Raji (cell line): ENCODE results near the gene TRPM5.

Experiments
- POLR2A ChIP-seq: IDR thresholded peaks from 2 replicates; pipeline ENCODE4 v1.6.1; 2011; ENCODE audit warnings: low read depth, low read length, control low read depth; ENCODE audit not compliant: insufficient read depth

The TRPM5 gene

DNA sequence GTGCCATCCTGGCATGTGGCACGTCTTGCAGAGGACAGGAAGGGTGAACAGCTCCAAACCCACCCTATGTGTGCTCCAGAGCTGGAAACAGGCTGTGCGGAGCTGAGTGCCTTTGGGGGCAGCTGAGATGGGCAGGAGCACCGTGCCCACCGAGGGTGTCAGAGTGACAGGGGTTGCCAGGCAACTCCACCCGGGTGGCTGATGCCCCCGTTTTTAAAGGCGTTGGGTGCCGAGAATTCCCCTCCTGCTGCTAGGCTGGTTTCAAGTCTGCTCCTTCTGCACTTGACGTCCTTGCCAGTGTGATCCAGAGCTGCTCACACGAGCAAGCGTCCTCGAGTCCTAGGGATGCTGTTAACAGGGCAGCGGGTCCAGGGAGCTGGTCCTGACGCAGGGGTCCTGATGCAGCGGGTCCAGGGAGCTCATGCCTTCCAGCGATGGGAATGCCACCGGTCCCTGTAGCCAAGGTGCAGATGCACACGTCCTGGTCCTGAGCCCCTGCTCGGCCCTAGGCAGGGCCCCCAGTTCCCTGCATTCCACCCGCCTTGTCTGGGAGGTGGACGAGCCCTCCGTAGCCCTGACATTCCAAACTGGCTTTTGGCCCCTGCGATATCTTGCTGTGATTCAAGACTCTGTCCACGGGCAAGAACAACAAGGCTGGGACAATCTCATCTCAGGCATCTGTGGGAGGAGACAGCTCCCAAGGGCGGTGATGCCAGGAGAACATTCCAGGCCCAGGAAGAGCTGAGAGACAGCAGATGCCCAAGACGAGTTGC is 5.4 kb upstream of the TRPM5 start:
- TF ChIP-seq POLR2A, result no peak

DNA sequence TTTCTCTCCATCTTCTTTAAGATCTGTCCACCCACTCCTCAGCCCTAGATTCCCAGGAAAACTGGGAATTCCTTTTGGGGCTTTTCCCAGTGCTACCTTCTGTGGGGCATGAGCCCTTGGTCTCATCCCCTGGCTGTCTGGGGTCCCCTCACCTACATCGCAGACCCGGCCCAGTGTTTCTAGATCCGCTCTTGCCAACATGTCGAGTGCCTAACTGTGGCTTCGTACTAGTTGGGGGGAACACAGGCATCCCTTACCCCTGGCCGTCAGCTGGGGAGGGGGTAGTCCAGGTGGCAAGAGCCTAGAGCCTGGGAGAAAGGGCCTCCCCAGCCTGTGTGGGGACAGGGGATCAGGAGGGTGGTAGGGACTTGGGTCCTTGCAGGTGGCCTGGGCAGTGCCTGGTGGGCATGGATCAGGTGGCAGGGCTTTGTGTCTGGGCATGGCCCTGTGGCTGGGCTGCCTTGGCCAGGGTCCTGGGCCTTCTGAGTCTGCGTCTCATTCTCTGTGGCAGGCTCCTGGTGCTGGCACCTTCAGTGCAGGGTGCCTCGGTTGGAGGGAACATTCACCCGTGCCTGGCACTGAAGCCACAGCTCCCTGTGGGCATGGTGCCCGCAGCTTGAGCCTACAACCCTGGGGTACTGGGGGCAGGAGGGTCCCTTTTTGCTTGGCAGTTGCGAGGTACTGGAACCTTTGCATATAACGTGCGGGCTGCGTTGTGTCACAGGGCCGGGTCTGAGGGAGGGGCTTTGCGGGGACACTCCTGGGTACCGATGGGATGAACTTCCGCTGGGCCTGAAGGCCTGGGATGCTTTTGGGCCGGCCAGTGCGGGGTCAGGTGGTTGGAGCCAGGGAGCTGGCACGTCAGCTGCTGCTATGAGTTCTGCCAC is 4.6 kb upstream of the TRPM5 start:
- TF ChIP-seq POLR2A, result no peak

DNA sequence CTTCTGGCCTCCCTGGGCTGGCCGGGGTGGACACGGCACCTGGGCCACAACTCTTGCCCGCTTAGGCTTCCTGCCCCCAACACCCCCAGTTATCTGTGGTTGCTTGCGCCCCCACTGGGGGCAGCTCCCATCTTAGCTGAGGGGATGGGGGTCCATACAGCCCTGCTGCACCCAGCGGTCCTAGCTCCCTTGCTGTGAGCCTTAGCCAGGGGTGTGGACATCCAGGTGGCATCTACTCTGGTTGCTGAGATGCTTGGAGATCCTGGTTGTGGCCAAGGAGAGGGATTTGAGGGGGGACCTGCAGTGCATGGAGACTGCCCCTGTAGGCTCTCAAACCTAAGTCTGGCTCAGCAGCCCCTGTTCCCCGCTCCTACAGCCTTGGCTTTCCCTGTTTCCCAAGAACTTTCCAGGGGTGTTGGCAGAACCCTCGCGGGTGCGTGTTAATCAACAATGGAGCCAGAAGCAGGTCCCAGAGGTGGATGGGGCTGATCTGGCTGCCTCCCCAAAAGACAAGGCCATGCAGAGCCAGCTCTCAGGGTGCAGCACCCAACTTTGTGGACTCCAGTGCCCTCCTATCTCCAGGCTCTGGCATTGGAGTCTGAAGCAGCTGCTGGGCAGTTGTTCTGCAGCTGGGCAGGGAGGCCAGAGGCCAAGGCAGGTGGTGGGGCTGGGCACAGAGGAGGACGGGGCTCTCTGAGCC is 3.8 kb upstream of the TRPM5 start:
- no peak for TF ChIP-seq POLR2A

DNA sequence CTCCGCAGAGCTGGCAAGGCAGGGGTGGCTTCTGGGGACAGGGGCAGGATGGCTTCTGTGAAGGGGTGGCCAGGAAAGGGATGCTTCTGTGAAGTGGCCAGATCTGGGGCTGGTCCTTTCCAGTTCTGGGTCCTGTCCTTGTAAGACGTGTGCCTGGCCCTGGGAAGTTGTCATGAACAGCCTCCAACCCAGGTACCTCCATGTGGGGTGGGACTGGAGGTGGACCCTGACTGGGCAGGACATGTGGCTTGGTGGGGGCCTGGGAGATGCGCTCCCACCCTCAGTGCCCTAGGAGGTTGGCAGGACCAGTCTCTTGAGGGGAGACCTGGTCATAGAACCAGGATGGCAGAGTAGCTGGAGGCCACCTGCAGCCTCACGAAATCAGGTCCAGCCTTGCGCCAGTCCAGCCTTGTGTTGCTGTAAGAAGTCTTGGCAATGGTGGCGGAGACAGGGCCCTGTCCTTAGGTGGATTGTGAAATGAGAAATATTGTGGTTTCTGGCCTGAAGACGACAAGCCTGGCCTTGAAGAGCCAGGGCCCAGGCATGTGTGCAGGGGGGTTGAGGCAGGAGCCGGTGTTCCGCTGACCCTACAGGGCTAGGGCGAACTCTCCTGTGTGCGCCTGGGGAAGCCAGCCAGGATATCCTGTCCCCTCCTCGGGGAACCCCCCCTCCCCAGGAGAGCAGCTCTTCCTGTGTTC is 3.1 kb upstream of the TRPM5 start:
- no peak for TF ChIP-seq POLR2A

- TF ChIP-seq POLR2A, result no peak
Measured at GRCh38 chr11:2446590-2447252, 2.4 kb upstream of the TRPM5 start.

DNA sequence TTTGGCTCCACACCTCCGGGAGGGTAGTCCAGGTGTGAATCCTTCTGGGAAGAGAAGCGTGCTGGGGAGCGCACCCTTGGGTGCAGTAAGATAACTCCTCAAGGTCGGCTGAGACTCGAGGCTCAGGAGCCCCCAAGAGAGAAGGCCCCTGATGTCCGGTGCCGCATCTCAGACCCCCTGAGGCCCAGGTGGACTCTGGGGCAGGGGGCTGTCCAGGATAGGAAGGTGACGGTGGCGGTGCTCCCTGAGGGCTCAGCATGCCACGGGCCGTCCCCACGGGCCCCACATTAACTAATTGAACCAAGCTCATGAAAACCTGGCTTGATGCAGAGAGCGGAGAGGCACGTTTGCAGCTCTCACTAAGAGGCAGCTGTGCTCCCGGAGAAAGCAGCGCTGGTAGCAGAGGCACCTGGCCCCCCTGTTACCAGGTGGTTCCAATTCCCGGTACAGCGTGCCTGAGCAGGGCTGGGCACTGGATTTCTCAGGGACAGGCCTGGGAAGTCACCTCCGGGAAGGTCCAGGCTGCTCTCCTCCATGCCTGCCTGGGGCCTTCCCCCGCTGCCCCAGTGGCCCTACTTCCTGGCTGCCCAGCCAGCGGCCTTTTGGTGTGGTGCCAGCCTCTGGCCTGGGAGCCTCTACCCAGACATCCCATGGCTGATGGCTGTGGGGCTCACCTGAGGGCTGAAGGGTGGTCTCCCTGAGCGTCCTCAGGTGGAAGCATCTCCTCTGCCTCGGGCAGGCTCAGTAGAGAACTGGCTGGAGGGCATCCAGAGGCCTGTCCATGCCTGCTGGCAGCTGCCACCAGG is 1.6 kb upstream of the TRPM5 start:
- TF ChIP-seq POLR2A, result no peak

DNA sequence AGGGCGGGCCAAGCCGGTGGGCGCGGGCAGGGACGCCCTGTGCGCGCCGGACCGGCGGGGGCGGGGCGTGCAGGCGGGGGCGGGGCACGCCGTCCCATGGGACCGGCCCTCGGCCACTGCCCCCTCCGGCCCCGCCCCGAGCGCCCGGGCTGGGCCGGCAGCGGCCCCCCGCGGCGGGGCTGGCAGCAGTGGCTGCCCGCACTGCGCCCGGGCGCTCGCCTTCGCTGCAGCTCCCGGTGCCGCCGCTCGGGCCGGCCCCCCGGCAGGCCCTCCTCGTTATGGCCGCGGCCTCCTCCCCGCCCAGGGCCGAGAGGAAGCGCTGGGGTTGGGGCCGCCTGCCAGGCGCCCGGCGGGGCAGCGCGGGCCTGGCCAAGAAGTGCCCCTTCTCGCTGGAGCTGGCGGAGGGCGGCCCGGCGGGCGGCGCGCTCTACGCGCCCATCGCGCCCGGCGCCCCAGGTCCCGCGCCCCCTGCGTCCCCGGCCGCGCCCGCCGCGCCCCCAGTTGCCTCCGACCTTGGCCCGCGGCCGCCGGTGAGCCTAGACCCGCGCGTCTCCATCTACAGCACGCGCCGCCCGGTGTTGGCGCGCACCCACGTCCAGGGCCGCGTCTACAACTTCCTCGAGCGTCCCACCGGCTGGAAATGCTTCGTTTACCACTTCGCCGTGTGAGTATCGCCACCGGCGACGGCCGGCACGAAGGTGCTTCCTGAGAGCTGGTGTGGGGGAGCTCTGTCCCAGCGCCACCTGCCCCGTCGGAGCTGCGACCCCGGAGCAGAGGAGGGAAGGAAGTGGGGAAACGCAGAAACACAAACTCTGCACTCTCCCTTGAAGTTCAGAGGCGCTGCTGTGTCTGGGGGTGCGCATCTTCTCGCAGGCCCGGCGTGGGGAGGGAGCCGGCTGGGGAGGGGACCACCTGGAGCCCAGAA is 769 bp upstream of the TRPM5 start, which contains the start of gene KCNQ1:
Gene KCNQ1, plus strand, starts transcription at position 188 of the 925 bp plus-strand sequence. Its CDS starts 91 bp downstream, at position 279.
- no peak for TF ChIP-seq POLR2A

DNA sequence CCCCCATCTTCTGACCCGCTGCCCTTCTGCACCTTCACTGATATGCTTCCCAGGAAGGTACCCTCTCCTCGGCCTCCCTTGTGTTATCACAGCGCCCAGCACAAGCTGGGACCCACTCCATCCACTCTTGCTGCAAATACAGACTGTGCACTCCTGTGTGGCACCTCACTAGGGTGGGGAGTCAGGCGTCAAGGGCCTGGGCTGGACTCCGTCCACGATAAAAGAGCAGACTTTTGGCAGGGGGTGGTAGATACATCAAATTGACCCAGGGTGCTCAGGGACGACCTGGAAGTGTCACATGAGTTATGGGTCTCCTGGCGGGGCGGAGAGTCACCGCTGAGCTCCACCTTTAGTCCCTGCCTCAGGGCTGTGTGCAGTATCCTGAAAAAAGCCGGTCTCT is 908 bp downstream of the TRPM5 start:
- no peak for TF ChIP-seq POLR2A

GRCh38 chr11:2442589-2442988 is 1.7 kb downstream of the TRPM5 start:
- TF ChIP-seq POLR2A, result no peak

DNA sequence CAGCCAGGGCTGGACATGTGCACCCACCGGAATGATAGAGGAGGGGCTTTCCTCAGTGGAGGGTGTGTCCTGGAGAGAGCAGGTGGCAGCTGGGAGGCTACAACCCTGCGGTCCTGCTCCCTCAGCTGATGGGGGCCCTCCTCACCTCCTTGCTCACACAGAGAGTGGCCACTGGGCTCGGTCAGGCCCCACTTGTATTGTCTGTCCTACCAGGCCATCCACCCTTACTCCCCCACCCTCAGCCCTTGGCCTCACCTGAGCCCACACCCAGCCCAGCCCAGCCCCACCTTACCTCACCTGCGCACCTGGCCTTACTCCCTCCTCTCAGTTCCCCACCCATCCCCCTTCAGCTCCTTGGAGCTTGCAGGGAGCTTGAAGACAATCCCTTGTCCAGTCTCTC is 3.1 kb downstream of the TRPM5 start:
- TF ChIP-seq POLR2A, result no peak

DNA sequence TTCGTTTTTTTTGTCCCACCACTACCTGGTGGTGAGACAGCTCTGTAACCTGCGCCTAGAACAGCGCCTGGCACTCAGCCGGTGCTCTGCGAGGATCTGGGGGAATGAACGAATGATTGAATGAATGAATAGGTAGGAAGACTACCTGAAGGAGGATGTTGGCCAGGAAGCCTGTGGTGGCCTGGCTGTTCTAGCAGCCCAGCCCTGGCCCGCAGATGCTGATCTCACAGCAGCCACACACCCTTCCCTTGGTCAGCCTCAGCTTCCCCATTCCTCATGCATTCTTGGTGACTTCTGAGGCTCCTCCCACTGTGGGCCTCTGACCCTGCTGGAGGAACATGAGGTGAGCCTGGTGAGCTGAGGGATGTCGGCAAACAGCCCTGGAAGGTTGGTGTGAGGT is 3.7 kb downstream of the TRPM5 start:
- no peak for TF ChIP-seq POLR2A

- no peak for TF ChIP-seq POLR2A
Measured at GRCh38 chr11:2439820-2440219, 4.5 kb downstream of the TRPM5 start.
